ENCODE measurements around the gene KANSL1L. TPM values are rescaled to one million over a fixed set of nuclear protein-coding genes. Genes with fewer than 3 reads are reported as not detected.
"Not testable (repeated sequence)": the region's sequence is repeated elsewhere in the genome, so short reads cannot be mapped to it uniquely, and the experiment has no call there.

The KANSL1L gene
- total RNA-seq, 2 donors from 2014 or later: 36.1 to 40.3 TPM

- intact Hi-C loops (cut with DNase I): no loop called here
- Histone ChIP-seq H3K36me3 (no peaks in the 10 kb centered on the region), H3K27me3 (replicated peaks; ENCODE audit: insufficient read depth) (no peaks in the 10 kb centered on the region), H3K4me3 (no peak overlapping the region), H3K9me3 (no peaks in the 10 kb centered on the region), H3K27ac (no peak overlapping the region), H3K4me1 (replicated peaks) (no peaks in the 10 kb centered on the region)
- 81% methylated on average over 1 of the region's 1 CpG for WGBS
- no peak for TF ChIP-seq POLR2A (IDR thresholded peaks at IDR 0.05)
- no peak for TF ChIP-seq CTCF (IDR thresholded peaks at IDR 0.05)
- TF ChIP-seq POLR2AphosphoS5 (IDR thresholded peaks at IDR 0.05): no peak
- DNase-seq (ENCODE audit: low spot score): no peak
These were observed 6.6 kb upstream of the KANSL1L start for GRCh38 chr2:210177769-210178168.

- H3K9me3 ChIP-seq; H3K36me3 ChIP-seq; H3K27me3 ChIP-seq (replicated peaks; ENCODE audit: insufficient read depth); intact Hi-C loops (cut with DNase I); DNase-seq (ENCODE audit: low spot score); H3K4me1 ChIP-seq (replicated peaks); H3K27ac ChIP-seq; H3K4me3 ChIP-seq: not testable (repeated sequence)
- 100% methylated on average over 1 of the region's 1 CpG for WGBS
These were observed 5.9 kb upstream of the KANSL1L start for GRCh38 chr2:210177115-210177514.

GRCh38 chr2:210174086-210174485, 2.9 kb upstream of the KANSL1L start:
- DNase-seq (ENCODE audit: low spot score): no peak
- no peaks in the 10 kb centered on the region for H3K27me3 ChIP-seq (replicated peaks; ENCODE audit: insufficient read depth)
- TF ChIP-seq POLR2AphosphoS5 (IDR thresholded peaks at IDR 0.05): no peak
- H3K9me3 ChIP-seq: no peaks in the 10 kb centered on the region
- H3K27ac ChIP-seq: no peak overlapping the region
- intact Hi-C loops (cut with DNase I): loop anchor here (5.0 kb wide), 1 partner anchor 172 kb away; the partner anchor contains the start of gene RPE
- peaks cover under 1% of the 10 kb centered on the region for H3K4me1 ChIP-seq (replicated peaks)
- H3K36me3 ChIP-seq: no peaks in the 10 kb centered on the region
- no peak overlapping the region for H3K4me3 ChIP-seq

- TF ChIP-seq POLR2AphosphoS5 (IDR thresholded peaks at IDR 0.05) (no peak), POLR2A (IDR thresholded peaks at IDR 0.05) (no peak)
- H3K9me3 ChIP-seq: no peaks in the 10 kb centered on the region
- H3K36me3 ChIP-seq: no peaks in the 10 kb centered on the region
- no peak for DNase-seq (ENCODE audit: low spot score)
- intact Hi-C loops (cut with DNase I): loop anchor here (5.0 kb wide), 1 partner anchor 170 kb away; the partner anchor contains the start of gene RPE
- peak overlapping the region; percentile 100 for H3K27ac ChIP-seq
- H3K4me3 ChIP-seq: peak overlapping the region; percentile 95
- 6% methylated on average over 8 of the region's 8 CpGs for WGBS
- H3K4me1 ChIP-seq (replicated peaks): peaks cover 4% of the 10 kb centered on the region
- H3K27me3 ChIP-seq (replicated peaks; ENCODE audit: insufficient read depth): no peaks in the 10 kb centered on the region
These were observed 988 bp upstream of the KANSL1L start for GRCh38 chr2:210172219-210172575.

GRCh38 chr2:210170446-210171303, 534 bp downstream of the KANSL1L start:
- WGBS: 2% methylated on average over 37 of the region's 64 CpGs
- Histone ChIP-seq H3K27ac (peak overlapping the region; percentile 100), H3K4me3 (peak overlapping the region; percentile 95), H3K4me1 (replicated peaks) (peaks cover 11% of the 10 kb centered on the region), H3K9me3 (no peaks in the 10 kb centered on the region), H3K27me3 (replicated peaks; ENCODE audit: insufficient read depth) (no peaks in the 10 kb centered on the region), H3K36me3 (no peaks in the 10 kb centered on the region)
- TF ChIP-seq CTCF (IDR thresholded peaks at IDR 0.05) (no peak), POLR2A (IDR thresholded peaks at IDR 0.05) (peak; percentile 93), POLR2AphosphoS5 (IDR thresholded peaks at IDR 0.05) (peak; percentile 97)
- intact Hi-C loops (cut with DNase I): loop anchor here (5.0 kb wide), 1 partner anchor 168 kb away; the partner anchor contains the start of gene RPE
- peak; percentile 94 for DNase-seq (ENCODE audit: low spot score)

GRCh38 chr2:210170196-210170445, 1.1 kb downstream of the KANSL1L start:
- Histone ChIP-seq H3K4me1 (replicated peaks) (peaks cover 11% of the 10 kb centered on the region), H3K4me3 (peak overlapping the region; percentile 95), H3K36me3 (no peaks in the 10 kb centered on the region), H3K9me3 (no peaks in the 10 kb centered on the region), H3K27ac (peak overlapping the region; percentile 100), H3K27me3 (replicated peaks; ENCODE audit: insufficient read depth) (no peaks in the 10 kb centered on the region)
- WGBS: 0% methylated on average over 6 of the region's 6 CpGs
- DNase-seq (ENCODE audit: low spot score): no peak
- intact Hi-C loops (cut with DNase I): loop anchor here (5.0 kb wide), 1 partner anchor 168 kb away; the partner anchor contains the start of gene RPE
- no peak for TF ChIP-seq POLR2AphosphoS5 (IDR thresholded peaks at IDR 0.05)
- TF ChIP-seq CTCF (IDR thresholded peaks at IDR 0.05): no peak
- no peak for TF ChIP-seq POLR2A (IDR thresholded peaks at IDR 0.05)
